GM12878 (cell line): Measurements from ENCODE around the gene ATF7. TPM values are rescaled to one million over a fixed set of nuclear protein-coding genes. Genes with fewer than 3 reads are reported as not detected.

ENCODE experiments used
- ATAC-seq: fragments of 200-7000 bp; cut with Tn5 transposase; 3 replicates; pipeline ENCODE4 v1.9.1; 2020; ENCODE audit warnings: mild to moderate bottlenecking, moderate library complexity
- BruUV-seq: library from RNA; stranded (reverse); fragments of 400-500 nt; replicated peaks from 2 replicates; lab custom pipeline; 2021; lab: Mats Ljungman, UMichigan
- CTCF ChIA-PET: fragments of 300-600 bp; sonication (Branson Sonifier 250); formaldehyde crosslinking; extraction: SDS; loops from one replicate; lab custom pipeline; 2021; ENCODE audit warnings: inconsistent platforms; lab: Yijun Ruan, JAX
- POLR2A ChIA-PET: fragments of 350-600 bp; formaldehyde crosslinking; extraction: SDS; loops from one replicate; lab custom pipeline; 2021; ENCODE audit warnings: inconsistent platforms; lab: Charles Lee
- RAD21 ChIA-PET: fragments of 300-600 bp; sonication (Branson Sonifier 250); formaldehyde crosslinking; loops from one replicate; lab custom pipeline; 2023; ENCODE audit warnings: antibody characterized with exemption; ENCODE audit not compliant: unreplicated experiment; lab: Charles Lee
- SMC1A ChIA-PET: fragments of 300-600 bp; sonication (Branson Sonifier 250); formaldehyde crosslinking; loops from one replicate; lab custom pipeline; 2023; ENCODE audit not compliant: unreplicated experiment, uncharacterized antibody; lab: Charles Lee
- DNase-seq: peaks from one replicate; pipeline ENCODE4 v3.0.0-alpha.2; 2011; ENCODE audit warnings: low read depth, low spot score
- FAIRE-seq: peaks from 3 replicates; lab custom pipeline; 2011; peaks lifted over from hg19 to GRCh38; lab: Jason Lieb, UNC
- H2AFZ ChIP-seq: 2 replicates; pipeline ENCODE4 v1.6.0; 2011; ENCODE audit warnings: low read depth, low read length, control low read depth; ENCODE audit not compliant: control insufficient read depth
- H3K27ac ChIP-seq: 2 replicates; pipeline ENCODE4 v1.5.1; 2011; ENCODE audit warnings: control low read depth; ENCODE audit not compliant: control insufficient read depth, insufficient read depth
- H3K27me3 ChIP-seq, 2 experiments: replicated peaks in 1 of 2; 2 replicates each; pipeline versions ENCODE4 v1.6.0 to v1.6.1; 2011; ENCODE audit warnings: low read length in 1 of 2; ENCODE audit not compliant: control insufficient read depth in 2 of 2, insufficient read depth in 2 of 2
- H3K36me3 ChIP-seq, 2 experiments: 2 replicates each; pipeline ENCODE4 v1.5.1; 2011; ENCODE audit warnings: low read length in 1 of 2; ENCODE audit not compliant: control insufficient read depth in 2 of 2, insufficient read depth in 2 of 2
- H3K4me1 ChIP-seq: 2 replicates; pipeline ENCODE4 v1.6.1; 2011; ENCODE audit warnings: mild to moderate bottlenecking, low read length, moderate library complexity, mixed read lengths; ENCODE audit not compliant: control insufficient read depth, insufficient read depth
- H3K4me2 ChIP-seq: 2 replicates; pipeline ENCODE4 v1.6.0; 2011; ENCODE audit warnings: control low read depth; ENCODE audit not compliant: control insufficient read depth, insufficient read depth
- H3K4me3 ChIP-seq: fragments of 200-600 bp; sonication (generic); 2 replicates; pipeline ENCODE4 v1.5.1; 2016
- H3K79me2 ChIP-seq: 2 replicates; pipeline ENCODE4 v1.6.0; 2011; ENCODE audit warnings: low read length; ENCODE audit not compliant: control insufficient read depth, insufficient read depth
- H3K9ac ChIP-seq: 2 replicates; pipeline ENCODE4 v1.8.0; 2011; ENCODE audit warnings: low read length, control low read depth, mixed read lengths; ENCODE audit not compliant: control insufficient read depth, insufficient read depth
- H3K9me3 ChIP-seq: replicated peaks from 3 replicates; pipeline ENCODE4 v1.5.1; 2011; ENCODE audit warnings: mild to moderate bottlenecking, low read length; ENCODE audit not compliant: control insufficient read depth, insufficient read depth
- H4K20me1 ChIP-seq: 2 replicates; pipeline ENCODE4 v1.6.0; 2011; ENCODE audit not compliant: control insufficient read depth, insufficient read depth
- BACH1 ChIP-seq: fragments of 450-650 bp; IDR thresholded peaks from 2 replicates; pipeline ENCODE4 v1.6.1; 2017; ENCODE audit warnings: mild to moderate bottlenecking, borderline replicate concordance
- IKZF1 ChIP-seq: fragments of 450-650 bp; conservative IDR thresholded peaks from 2 replicates; pipeline ENCODE4 v1.6.1; 2017; ENCODE audit warnings: antibody characterized with exemption, mild to moderate bottlenecking
- NFXL1 ChIP-seq: fragments of 450-650 bp; IDR thresholded peaks from 2 replicates; pipeline ENCODE4 v1.6.1; 2017; ENCODE audit warnings: antibody characterized with exemption, mild to moderate bottlenecking, borderline replicate concordance
- ZNF274 ChIP-seq: IDR thresholded peaks from one replicate; pipeline ENCODE4 v1.8.0; 2011; ENCODE audit not compliant: insufficient read length, insufficient read depth
- WGBS: methylation state at CpG from one replicate; pipeline ENCODE4 v1.1.6; 2016; ENCODE audit warnings: low lambda C conversion rate; ENCODE audit not compliant: insufficient replicate concordance, insufficient coverage; ENCODE audit errors: missing lambda C conversion rate; 5-methylcytosine and 5-hydroxymethylcytosine counted together
- in situ Hi-C: fragments of 300-500 bp; cut with MboI; formaldehyde crosslinking; loops from 9 replicates; pipeline ENCODE4 v1.14.3; 2018; ENCODE audit warnings: mixed read lengths
- intact Hi-C: fragments of 100-400 bp; cut with micrococcal nuclease; formaldehyde crosslinking; loops from one replicate; pipeline ENCODE4 v1.14.2; 2022; ENCODE audit not compliant: unreplicated experiment
- polyA plus RNA-seq, 11 experiments: library from polyadenylated mRNA; depleted of rRNA in 4 of 11; unstranded in 6 of 11; stranded (reverse) in 5 of 11; fragments of >200 nt; fragmentation: Nextera tagmentation in 4 of 11; fragmentation: Illumina TruSeq in 1 of 11; extraction: Ambion mirVana in 4 of 11; extraction: Trizol in 1 of 11; gene quantifications; 1 replicate in 1 of 11; 2 replicates in 10 of 11; pipeline versions ENCODE4 v1.2.1 to v1.2.3, GENCODE V29; 2011 to 2016; ENCODE audit warnings: inconsistent platforms in 2 of 11, missing spikeins in 2 of 11, low read depth in 1 of 11
- total RNA-seq, 4 experiments: library from RNA; depleted of rRNA in 3 of 4; stranded (reverse); fragments of >200 nt in 3 of 4; fragmentation: Illumina TruSeq in 1 of 4; extraction: Trizol in 1 of 4; gene quantifications; 2 replicates each; pipeline versions ENCODE4 v1.2.1 to v1.2.3, GENCODE V29; 2013 to 2021
- TF ChIP-seq, protein P1 (sequence below): fragments of 450-650 bp; formaldehyde crosslinking; IDR thresholded peaks from 2 replicates; pipeline ENCODE4 v1.4.0; 2020; ENCODE audit warnings: mild to moderate bottlenecking, moderate library complexity
- TF ChIP-seq, protein P2 (sequence below), 3 experiments: IDR thresholded peaks in 2 of 3; conservative IDR thresholded peaks in 1 of 3; 2 replicates each; pipeline ENCODE4 v1.5.1; 2011; ENCODE audit warnings: low read depth in 3 of 3, low read length in 3 of 3, mild to moderate bottlenecking in 3 of 3, control low read depth in 2 of 3, moderate library complexity in 2 of 3, inconsistent platforms in 1 of 3, mixed read lengths in 1 of 3; ENCODE audit not compliant: control insufficient read depth in 2 of 3, insufficient read depth in 1 of 3; ENCODE audit errors: extremely low read depth in 1 of 3

ATF7 gene
- total and polyA plus RNA-seq, 10 of the 15 experiments (the other 5 are each of a cell fraction or from before 2014, with no cell fraction given), result 9.1 to 30.7 (median 21.8) TPM

DNA sequence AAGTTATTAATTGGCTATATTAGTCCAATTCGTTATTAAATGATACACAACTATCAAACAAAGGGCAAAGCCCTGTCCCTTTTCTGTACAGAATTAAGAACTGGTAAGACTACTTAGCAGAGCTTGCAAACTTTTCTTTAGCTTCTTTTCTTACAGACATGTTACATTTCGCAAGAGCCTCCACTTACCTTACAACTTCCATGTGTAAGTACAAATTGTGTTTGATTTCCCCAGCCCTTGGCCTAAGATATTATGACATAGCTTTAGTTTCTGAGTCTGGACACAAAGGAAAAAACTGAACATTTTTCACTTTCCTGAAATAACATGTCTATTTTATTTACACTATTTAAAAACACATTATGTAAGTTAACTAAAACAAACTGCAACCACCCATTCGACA, 1.7 kb downstream of the ATF7 start:
- POLR2A ChIA-PET, result interaction anchor here (0.6 to 5.3 kb wide), 8 partner anchors 9 to 430 kb away, joined by 3 to 51 read pairs (median 4); partner anchors contain the start of gene CALCOCO1
- H3K9ac ChIP-seq, result peak overlapping the region; percentile 93; the same call in 1 of the 2 replicates

More for the DNA sequence above, 1.7 kb downstream of the ATF7 start:
- TF ChIP-seq, protein P1, sequence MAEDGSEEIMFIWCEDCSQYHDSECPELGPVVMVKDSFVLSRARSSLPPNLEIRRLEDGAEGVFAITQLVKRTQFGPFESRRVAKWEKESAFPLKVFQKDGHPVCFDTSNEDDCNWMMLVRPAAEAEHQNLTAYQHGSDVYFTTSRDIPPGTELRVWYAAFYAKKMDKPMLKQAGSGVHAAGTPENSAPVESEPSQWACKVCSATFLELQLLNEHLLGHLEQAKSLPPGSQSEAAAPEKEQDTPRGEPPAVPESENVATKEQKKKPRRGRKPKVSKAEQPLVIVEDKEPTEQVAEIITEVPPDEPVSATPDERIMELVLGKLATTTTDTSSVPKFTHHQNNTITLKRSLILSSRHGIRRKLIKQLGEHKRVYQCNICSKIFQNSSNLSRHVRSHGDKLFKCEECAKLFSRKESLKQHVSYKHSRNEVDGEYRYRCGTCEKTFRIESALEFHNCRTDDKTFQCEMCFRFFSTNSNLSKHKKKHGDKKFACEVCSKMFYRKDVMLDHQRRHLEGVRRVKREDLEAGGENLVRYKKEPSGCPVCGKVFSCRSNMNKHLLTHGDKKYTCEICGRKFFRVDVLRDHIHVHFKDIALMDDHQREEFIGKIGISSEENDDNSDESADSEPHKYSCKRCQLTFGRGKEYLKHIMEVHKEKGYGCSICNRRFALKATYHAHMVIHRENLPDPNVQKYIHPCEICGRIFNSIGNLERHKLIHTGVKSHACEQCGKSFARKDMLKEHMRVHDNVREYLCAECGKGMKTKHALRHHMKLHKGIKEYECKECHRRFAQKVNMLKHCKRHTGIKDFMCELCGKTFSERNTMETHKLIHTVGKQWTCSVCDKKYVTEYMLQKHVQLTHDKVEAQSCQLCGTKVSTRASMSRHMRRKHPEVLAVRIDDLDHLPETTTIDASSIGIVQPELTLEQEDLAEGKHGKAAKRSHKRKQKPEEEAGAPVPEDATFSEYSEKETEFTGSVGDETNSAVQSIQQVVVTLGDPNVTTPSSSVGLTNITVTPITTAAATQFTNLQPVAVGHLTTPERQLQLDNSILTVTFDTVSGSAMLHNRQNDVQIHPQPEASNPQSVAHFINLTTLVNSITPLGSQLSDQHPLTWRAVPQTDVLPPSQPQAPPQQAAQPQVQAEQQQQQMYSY (CRISPR knock-in tag), result no peak
- TF ChIP-seq ZNF274 (no peak), NFXL1 (no peak), BACH1 (no peak), IKZF1 (no peak)
- TF ChIP-seq, protein P2, sequence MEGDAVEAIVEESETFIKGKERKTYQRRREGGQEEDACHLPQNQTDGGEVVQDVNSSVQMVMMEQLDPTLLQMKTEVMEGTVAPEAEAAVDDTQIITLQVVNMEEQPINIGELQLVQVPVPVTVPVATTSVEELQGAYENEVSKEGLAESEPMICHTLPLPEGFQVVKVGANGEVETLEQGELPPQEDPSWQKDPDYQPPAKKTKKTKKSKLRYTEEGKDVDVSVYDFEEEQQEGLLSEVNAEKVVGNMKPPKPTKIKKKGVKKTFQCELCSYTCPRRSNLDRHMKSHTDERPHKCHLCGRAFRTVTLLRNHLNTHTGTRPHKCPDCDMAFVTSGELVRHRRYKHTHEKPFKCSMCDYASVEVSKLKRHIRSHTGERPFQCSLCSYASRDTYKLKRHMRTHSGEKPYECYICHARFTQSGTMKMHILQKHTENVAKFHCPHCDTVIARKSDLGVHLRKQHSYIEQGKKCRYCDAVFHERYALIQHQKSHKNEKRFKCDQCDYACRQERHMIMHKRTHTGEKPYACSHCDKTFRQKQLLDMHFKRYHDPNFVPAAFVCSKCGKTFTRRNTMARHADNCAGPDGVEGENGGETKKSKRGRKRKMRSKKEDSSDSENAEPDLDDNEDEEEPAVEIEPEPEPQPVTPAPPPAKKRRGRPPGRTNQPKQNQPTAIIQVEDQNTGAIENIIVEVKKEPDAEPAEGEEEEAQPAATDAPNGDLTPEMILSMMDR (IDR thresholded peaks at IDR 0.05 in 2 of 3, conservative IDR thresholded peaks at IDR 0.05 in 1 of 3; ENCODE audit: control insufficient read depth in 2 of 3, extremely low read depth in 1 of 3, insufficient read depth in 1 of 3, low read depth in 3 of 3, low read length in 3 of 3), result no peak
- no peak for ATAC-seq
- Histone ChIP-seq H3K36me3 (no peaks in the 10 kb centered on the region), H3K27me3 (no peaks in the 10 kb centered on the region), H3K4me1 (no peaks in the 10 kb centered on the region; the same call in 1 of the 2 replicates), H3K79me2 (peaks cover 54% of the 10 kb centered on the region), H3K9me3 (no peaks in the 10 kb centered on the region), H3K4me3 (peak overlapping the region; percentile 94), H4K20me1 (no peaks in the 10 kb centered on the region), H2AFZ (no peak overlapping the region), H3K4me2 (peak overlapping the region; percentile 85), H3K27ac (peak overlapping the region; percentile 38; the same call in 1 of the 2 replicates)
- SMC1A ChIA-PET, result interaction anchor here (0.9 to 4.7 kb wide), 19 partner anchors 9 to 133 kb away, joined by 3 to 52 read pairs (median 6); partner anchors contain the start of gene ATP5MC2
- in situ Hi-C loops, result no loop called here
- no peak for DNase-seq
- CTCF ChIA-PET, result interaction anchor here (0.7 to 3.2 kb wide), 15 partner anchors 10 to 429 kb away, joined by 3 to 27 read pairs (median 5); partner anchors contain the start of genes ATP5MC2, HOXC10 and HOXC4
- FAIRE-seq, result no peak
- intact Hi-C loops, result loop anchor here (2.0 kb wide), 1 partner anchor 82 kb away; no protein-coding TSS in a partner anchor
- WGBS, result 67% methylated on average over 3 of the region's 3 CpGs
- RAD21 ChIA-PET, result interaction anchor here (0.9 to 4.5 kb wide), 10 partner anchors 9 to 123 kb away, joined by 3 to 39 read pairs (median 5); partner anchors contain the start of genes ATP5MC2 and TARBP2
- no TSS peak for BruUV-seq
